OCI-M2 (cell line): ENCODE data around the gene PRKN.

ENCODE experiments used
- DNase-seq: peaks from one replicate; lab custom pipeline; 2025; ENCODE audit not compliant: unreplicated experiment; lab: John Stamatoyannopoulos, UW

The PRKN gene

DNA sequence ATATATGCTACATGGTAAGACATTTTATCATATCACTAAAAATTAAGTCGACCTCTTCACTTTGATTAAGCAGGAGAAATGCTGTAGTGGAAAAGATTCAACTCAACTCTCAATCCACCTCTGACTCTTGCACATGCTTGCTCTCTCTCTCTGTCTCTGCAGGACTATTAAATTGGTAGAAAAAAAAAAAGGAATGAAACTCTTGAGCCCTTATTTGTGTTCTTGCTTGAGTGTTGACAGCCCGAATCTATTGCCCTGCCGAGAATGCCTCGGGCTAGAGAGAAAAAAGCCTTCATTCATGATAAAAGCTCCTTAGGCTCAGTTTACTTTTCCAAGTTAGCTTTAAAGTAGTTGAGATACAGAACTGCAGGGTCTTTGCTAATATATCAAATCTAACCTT lies 722.2 kb downstream of the PRKN start:
- no peak for DNase-seq

- DNase-seq, result no peak
Observed at GRCh38 chr6:161996783-161997182, 730.8 kb downstream of the PRKN start.

- no peak for DNase-seq
Observed at GRCh38 chr6:161985876-161986423, 741.6 kb downstream of the PRKN start.

GRCh38 chr6:161984713-161985112 lies 742.9 kb downstream of the PRKN start:
- no peak for DNase-seq

DNA sequence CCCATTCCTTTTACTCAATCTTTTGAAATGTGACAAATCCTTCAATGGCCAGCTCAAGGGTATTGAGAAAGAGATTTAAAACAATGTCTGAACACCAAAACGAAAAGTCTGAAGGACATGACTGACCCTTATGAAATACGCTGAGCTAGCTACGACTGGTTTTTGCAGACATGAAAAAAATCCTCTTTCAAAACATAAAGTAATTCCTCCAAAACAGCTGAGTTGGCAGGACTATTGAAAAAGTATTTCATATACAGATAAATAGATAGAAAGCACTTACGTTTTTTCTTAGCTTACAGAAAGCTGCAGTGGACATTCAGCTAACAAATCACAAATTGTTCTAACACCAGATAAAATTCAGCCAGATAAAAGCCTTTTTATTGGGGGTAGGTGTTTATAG lies 751.0 kb downstream of the PRKN start:
- no peak for DNase-seq

- DNase-seq, result no peak
Observed at GRCh38 chr6:161973064-161973463, 754.5 kb downstream of the PRKN start.

DNA sequence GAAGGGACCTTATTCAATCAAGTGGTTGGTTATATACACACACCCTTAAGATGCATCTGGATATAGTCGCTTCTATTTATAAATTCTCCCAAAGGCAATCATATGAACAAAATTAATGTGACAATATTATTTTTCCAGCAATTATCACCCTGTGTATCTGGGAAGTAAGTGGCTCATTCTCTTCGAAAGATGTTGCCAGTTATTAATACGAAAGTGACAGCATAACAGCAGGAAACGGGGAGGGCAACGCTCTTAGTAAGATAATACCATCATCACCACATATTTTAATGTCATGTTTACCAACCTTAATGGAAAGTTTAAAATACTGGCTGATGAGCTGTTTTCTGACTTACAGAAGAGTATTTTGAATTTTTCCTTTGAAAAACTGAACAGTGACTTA lies 756.5 kb downstream of the PRKN start:
- no peak for DNase-seq

DNA sequence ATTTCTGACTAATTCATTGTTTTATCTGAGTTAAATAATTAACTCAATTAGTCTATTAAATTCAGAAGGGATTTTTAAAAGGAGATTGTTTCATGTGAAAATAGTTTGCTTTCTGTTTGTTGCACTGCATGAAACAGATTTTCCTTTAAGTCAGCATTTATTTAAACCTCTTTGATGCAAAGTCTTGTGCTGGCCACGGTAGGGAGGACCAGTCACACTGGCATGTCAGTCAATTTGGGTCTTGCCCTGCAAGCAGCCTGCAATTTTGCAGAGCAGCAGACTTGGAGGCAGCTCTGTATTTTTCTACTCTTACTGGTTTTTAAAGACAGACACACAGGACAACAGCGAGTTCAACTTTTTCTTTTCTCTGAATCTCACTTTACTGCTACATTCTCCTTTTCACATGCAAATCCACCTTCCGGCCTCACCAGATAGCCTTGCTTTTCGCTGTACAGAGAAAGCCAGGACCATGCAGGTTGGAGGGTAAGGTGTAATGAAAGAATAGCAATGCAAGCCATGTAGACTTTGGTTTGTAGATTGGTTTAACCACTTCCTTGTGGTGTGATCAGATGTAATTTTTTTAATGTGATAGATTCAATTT lies 763.8 kb downstream of the PRKN start:
- no peak for DNase-seq

DNA sequence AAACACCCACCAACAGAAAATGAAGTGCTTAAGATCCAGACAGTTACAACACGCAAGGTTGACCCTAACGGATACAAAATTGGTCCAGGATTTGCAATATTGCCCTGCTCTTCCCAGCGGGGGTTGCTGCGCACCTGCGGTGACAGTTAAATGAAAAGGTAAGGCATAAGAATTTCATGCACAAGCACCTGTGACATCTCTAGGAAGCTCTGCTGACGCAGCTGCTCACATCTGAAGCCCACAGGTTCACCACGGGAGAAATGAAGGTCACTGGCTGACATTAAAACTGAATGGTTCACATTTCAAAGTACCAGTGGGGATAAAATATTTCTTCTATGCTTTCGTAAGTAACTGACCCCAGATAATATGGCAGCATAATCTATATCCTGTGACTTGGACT lies 764.4 kb downstream of the PRKN start:
- DNase-seq, result no peak

DNA sequence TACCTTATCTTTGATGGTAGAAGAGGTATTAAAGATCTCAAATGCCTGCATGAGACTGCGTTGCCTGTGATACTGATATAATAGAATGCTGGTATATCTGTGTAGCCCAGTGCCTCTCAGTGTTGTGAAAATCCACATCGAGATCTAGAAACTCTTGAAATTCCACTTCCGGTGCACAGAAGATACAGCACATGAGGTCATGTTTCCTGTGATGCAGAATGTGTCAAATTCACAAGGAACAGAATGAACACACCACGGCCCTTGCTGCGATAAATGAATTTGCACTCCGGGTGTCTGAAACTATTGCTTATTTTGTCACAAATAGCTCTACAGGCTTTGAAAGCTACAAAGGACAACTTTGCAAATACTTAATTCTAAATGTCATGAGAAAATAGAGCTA lies 765.8 kb downstream of the PRKN start:
- no peak for DNase-seq

DNA sequence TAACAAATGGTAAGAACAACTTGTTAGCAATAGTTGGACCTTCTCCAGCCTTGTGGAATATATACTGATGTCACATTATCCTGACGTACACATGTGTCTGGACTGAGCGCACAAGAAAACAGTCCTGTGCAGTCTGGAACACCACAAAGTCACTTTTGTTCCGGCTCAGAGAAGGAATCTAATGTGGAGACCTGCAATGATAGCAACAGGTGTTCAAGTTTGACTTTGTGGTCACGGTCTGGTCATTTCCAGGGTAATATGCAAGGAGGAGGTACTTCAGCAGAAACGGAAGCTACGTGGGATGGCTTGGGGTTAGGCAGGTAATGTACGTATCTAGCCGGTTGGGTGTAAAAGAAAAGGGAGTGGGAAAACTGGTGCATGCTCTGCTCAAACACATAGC lies 766.5 kb downstream of the PRKN start:
- no peak for DNase-seq

DNA sequence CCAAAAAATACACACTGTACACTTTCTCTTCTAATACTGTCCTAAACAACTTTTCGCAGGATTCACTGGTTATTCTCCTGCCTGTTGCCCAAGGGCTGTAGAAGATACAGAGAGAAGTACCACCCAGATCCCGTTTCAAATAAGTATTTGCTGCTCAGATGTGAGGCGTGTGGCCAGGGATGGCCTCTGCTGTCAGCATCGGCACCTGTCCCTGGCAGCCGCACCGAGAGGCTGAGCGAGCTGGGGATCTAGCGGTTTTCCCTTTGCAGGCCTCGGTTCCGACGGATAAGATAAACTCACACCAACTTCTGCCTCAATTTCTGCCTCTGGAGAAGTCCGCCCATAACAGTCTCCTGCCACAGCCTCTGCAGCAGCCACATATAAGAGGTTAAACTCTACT lies 768.5 kb downstream of the PRKN start:
- no peak for DNase-seq

DNA sequence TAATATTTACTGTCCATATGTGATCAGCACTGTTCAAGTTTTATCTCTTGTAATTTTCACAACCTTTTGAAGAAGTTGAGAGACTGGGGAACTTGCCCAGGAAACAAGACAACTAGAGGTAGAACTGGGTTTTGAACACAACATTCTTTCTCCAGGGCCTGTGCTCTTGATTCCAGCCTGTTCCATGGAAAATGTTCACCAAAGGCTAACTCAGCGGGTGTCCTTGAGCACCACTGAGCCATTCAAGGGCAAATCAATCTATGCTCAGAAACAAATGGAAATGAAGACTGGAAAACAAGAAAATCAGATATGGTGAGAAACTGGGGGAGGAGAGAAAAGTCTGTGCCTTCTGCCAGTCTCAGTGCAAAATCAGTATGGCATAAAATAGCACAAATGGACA lies 771.5 kb downstream of the PRKN start:
- DNase-seq, result no peak

DNA sequence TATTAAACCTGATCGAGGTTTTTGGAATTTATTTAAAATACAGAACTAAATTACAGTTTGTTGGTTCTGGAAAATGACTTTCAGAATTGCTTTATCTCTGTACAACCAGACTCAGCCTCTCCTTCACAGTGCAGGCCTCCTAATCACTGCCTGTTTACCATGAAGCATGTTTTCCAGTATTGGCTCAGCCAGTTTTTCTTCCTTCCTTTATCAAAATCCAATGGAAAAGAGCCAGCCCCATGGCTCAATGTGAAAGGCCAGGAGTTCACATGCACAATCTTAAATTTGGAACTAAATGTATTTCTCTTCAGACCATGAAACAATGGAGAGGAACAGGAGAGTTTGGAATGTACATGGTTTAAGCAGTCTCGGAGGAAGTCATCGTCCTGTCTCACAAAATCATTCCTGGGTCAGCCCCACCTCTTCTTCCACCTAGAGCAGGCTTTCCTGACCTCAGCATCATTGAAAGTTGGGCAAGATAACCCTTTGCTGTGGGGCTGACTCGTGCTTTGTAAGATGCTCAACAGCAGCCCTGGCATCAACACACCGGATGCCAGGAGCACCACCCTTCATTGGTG lies 772.8 kb downstream of the PRKN start:
- no peak for DNase-seq

DNA sequence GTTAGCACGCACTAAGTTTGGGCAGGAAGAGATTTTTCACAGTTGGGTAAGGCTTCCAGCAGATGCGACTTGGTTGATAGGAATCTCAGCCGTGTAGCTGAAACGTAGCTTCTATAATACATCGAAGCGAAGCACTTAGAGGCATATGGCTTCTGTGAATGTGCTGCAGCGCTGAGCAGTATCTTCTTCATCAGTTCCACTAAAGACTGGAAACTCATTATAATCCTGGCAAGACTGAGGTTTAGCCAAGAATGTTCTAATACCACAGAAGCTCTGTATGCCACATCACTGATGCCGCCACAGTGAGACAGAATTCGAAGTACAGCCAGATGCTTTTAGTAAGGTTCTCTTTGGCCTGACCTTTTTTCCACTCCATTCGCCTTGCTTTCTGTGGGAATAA lies 773.5 kb downstream of the PRKN start:
- no peak for DNase-seq

- DNase-seq, result no peak
Observed at GRCh38 chr6:161951126-161951525, 776.4 kb downstream of the PRKN start.

GRCh38 chr6:161949531-161949930 lies 778.0 kb downstream of the PRKN start:
- DNase-seq, result no peak

DNA sequence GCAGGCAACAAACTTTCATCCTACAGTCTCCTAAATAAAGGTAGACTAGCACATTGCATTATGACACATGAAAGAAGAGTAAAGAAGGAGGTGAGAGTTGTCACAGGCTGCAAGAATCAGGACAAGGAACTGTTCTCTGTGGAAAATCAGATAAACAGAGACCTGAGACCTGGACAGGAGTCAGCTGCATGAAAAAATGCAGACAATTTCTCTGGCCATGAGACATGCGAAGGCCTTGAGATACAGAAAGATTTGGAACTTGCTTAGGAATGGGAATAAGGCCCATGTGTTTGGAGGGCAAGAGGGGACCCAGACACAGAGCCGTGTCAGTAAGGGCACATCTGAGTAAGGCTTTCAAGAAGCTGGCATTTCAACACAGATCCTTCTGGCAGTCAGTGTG lies 779.1 kb downstream of the PRKN start:
- DNase-seq, result no peak

DNA sequence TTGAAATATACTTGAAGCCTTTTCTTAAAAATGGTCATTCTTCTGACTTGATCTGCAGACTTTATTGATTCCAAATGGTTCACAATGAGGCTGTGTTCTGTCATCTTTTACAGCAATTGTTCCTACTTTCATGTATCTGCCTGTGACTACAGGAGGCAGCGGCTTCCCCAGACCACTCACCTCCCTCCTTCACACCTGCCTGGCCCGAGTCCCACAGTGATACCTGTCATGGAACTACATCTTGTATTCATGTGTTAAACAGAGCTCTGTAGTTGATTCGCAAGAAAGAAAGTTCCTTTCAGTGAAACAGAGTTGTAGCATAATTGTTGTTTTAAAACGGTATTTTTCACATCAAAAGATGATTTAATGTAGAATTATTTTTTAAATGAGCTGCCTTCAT lies 780.2 kb downstream of the PRKN start:
- DNase-seq, result no peak

DNA sequence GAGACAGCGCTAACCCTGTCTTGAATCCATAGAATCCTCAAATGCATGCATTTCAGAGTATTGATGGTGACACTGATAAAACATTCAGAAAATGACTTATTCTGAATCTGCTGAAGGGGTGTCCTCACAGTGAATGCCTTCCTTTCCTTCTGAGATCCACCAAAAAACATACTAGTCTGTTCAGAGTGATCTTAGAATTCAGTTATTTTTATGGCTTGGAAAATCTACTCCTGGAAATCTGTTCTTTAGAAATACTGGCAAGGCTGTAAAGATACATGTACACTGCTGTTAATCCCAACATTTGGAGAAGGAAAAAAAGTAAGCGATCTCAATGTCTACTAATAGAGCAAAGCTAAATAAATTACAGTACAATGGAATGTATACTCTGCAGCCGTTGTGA lies 781.1 kb downstream of the PRKN start:
- no peak for DNase-seq

DNA sequence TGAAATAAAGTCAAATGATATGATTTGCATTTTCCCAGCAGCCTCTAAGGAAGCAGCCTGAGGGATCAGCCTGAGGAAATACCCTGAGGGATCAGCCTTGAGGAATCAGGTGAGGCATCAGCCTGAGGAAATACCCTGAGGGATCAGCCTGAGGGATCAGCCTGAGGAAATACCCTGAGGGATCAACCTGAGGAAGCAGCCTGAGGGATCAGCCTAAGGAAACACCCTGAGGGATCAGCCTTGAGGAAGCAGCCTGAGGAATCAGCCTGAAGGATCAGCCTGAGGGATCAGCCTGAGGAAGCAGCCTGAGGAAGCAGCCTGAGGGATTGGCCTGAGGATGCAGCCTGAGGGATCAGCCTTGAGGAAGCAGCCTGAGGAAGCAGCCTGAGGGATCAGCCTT lies 784.0 kb downstream of the PRKN start:
- DNase-seq, result no peak

GRCh38 chr6:161941565-161941964 lies 786.0 kb downstream of the PRKN start:
- no peak for DNase-seq

GRCh38 chr6:161940519-161940918 lies 787.0 kb downstream of the PRKN start:
- no peak for DNase-seq
